Neuron (in vitro differentiated cells): Measurements from ENCODE around the gene COL27A1.
"Not testable (repeated sequence)": the region's sequence is repeated elsewhere in the genome, so short reads cannot be mapped to it uniquely, and the experiment has no call there.

Experiments used
- H2AFZ ChIP-seq: one replicate; pipeline ENCODE4 v1.6.1; 2013; ENCODE audit warnings: low read depth, mild to moderate bottlenecking, inconsistent platforms, low read length, moderate library complexity
- H3K27me3 ChIP-seq: one replicate; pipeline ENCODE4 v1.6.1; 2013; ENCODE audit warnings: low read length; ENCODE audit not compliant: insufficient read depth
- H3K36me3 ChIP-seq: one replicate; pipeline ENCODE4 v1.6.1; 2013; ENCODE audit warnings: low read length; ENCODE audit not compliant: insufficient read depth
- H3K4me1 ChIP-seq: one replicate; pipeline ENCODE4 v1.6.1; 2013; ENCODE audit warnings: low read length; ENCODE audit not compliant: insufficient read depth
- H3K4me3 ChIP-seq: 2 replicates; pipeline ENCODE4 v1.5.1; 2013; ENCODE audit warnings: mild to moderate bottlenecking, low read length, moderate library complexity
- H3K9me3 ChIP-seq: one replicate; pipeline ENCODE4 v1.6.1; 2013; ENCODE audit warnings: low read length

COL27A1 gene

GRCh38 chr9:114190563-114190905, 35.2 kb downstream of the COL27A1 start:
- H3K27me3 ChIP-seq, result no peaks in the 10 kb centered on the region
- no peak overlapping the region for H2AFZ ChIP-seq
- peaks cover 2% of the 10 kb centered on the region for H3K9me3 ChIP-seq
- H3K4me3 ChIP-seq, result no peak overlapping the region
- H3K36me3 ChIP-seq, result no peaks in the 10 kb centered on the region
- no peaks in the 10 kb centered on the region for H3K4me1 ChIP-seq

GRCh38 chr9:114191402-114191801, 36.1 kb downstream of the COL27A1 start:
- H3K36me3 ChIP-seq, H3K4me3 ChIP-seq, H3K27me3 ChIP-seq, H3K4me1 ChIP-seq, H3K9me3 ChIP-seq, H2AFZ ChIP-seq: not testable (repeated sequence)

GRCh38 chr9:114192539-114192938, 37.2 kb downstream of the COL27A1 start:
- H3K27me3 ChIP-seq, result no peaks in the 10 kb centered on the region
- peaks cover 2% of the 10 kb centered on the region for H3K9me3 ChIP-seq
- no peak overlapping the region for H3K4me3 ChIP-seq
- no peaks in the 10 kb centered on the region for H3K36me3 ChIP-seq
- H2AFZ ChIP-seq, result no peak overlapping the region
- no peaks in the 10 kb centered on the region for H3K4me1 ChIP-seq

GRCh38 chr9:114193090-114193489, 37.8 kb downstream of the COL27A1 start:
- Histone ChIP-seq H3K27me3 (no peaks in the 10 kb centered on the region), H2AFZ (no peak overlapping the region), H3K4me3 (no peak overlapping the region), H3K9me3 (peaks cover 2% of the 10 kb centered on the region), H3K4me1 (no peaks in the 10 kb centered on the region), H3K36me3 (no peaks in the 10 kb centered on the region)

- Histone ChIP-seq H3K9me3 (peaks cover 2% of the 10 kb centered on the region), H3K27me3 (no peaks in the 10 kb centered on the region), H3K36me3 (no peaks in the 10 kb centered on the region), H3K4me3 (no peak overlapping the region), H3K4me1 (no peaks in the 10 kb centered on the region), H2AFZ (no peak overlapping the region)
Measured at GRCh38 chr9:114196117-114196516, 40.8 kb downstream of the COL27A1 start.

GRCh38 chr9:114196979-114197622, 41.8 kb downstream of the COL27A1 start:
- no peaks in the 10 kb centered on the region for H3K36me3 ChIP-seq

GRCh38 chr9:114198249-114199040, 43.1 kb downstream of the COL27A1 start:
- Histone ChIP-seq H2AFZ (no peak overlapping the region), H3K4me3 (no peak overlapping the region), H3K36me3 (no peaks in the 10 kb centered on the region), H3K9me3 (no peaks in the 10 kb centered on the region), H3K27me3 (no peaks in the 10 kb centered on the region), H3K4me1 (no peaks in the 10 kb centered on the region)

More at GRCh38 chr9:114196979-114197622, 41.8 kb downstream of the COL27A1 start:
- no peak overlapping the region for H2AFZ ChIP-seq
- no peaks in the 10 kb centered on the region for H3K27me3 ChIP-seq
- no peaks in the 10 kb centered on the region for H3K9me3 ChIP-seq
- H3K4me1 ChIP-seq, result no peaks in the 10 kb centered on the region
- H3K4me3 ChIP-seq, result no peak overlapping the region

- H3K27me3 ChIP-seq, result no peaks in the 10 kb centered on the region
- H3K4me3 ChIP-seq, result no peak overlapping the region
- no peaks in the 10 kb centered on the region for H3K36me3 ChIP-seq
- H2AFZ ChIP-seq, result no peak overlapping the region
- H3K9me3 ChIP-seq, result no peaks in the 10 kb centered on the region
- H3K4me1 ChIP-seq, result no peaks in the 10 kb centered on the region
Measured at GRCh38 chr9:114200721-114201300, 45.5 kb downstream of the COL27A1 start.

- no peaks in the 10 kb centered on the region for H3K4me1 ChIP-seq
- no peak overlapping the region for H2AFZ ChIP-seq
- no peaks in the 10 kb centered on the region for H3K36me3 ChIP-seq
- no peak overlapping the region for H3K4me3 ChIP-seq
- no peaks in the 10 kb centered on the region for H3K9me3 ChIP-seq
- no peaks in the 10 kb centered on the region for H3K27me3 ChIP-seq
Measured at GRCh38 chr9:114202396-114202795, 47.1 kb downstream of the COL27A1 start.

- Histone ChIP-seq H3K36me3 (no peaks in the 10 kb centered on the region), H3K27me3 (no peaks in the 10 kb centered on the region), H3K4me3 (no peak overlapping the region), H3K4me1 (no peaks in the 10 kb centered on the region), H3K9me3 (no peaks in the 10 kb centered on the region), H2AFZ (no peak overlapping the region)
Measured at GRCh38 chr9:114202849-114203248, 47.5 kb downstream of the COL27A1 start.

GRCh38 chr9:114203410-114204140, 48.2 kb downstream of the COL27A1 start:
- Histone ChIP-seq H3K27me3 (no peaks in the 10 kb centered on the region), H3K4me3 (no peak overlapping the region), H3K36me3 (no peaks in the 10 kb centered on the region), H2AFZ (no peak overlapping the region), H3K9me3 (no peaks in the 10 kb centered on the region), H3K4me1 (no peaks in the 10 kb centered on the region)

GRCh38 chr9:114204265-114204664, 48.9 kb downstream of the COL27A1 start:
- Histone ChIP-seq H3K36me3 (no peaks in the 10 kb centered on the region), H3K27me3 (no peaks in the 10 kb centered on the region), H2AFZ (no peak overlapping the region), H3K9me3 (no peaks in the 10 kb centered on the region), H3K4me3 (no peak overlapping the region), H3K4me1 (no peaks in the 10 kb centered on the region)
